GM18505 (cell line): ENCODE data around the gene CDC14B.

Experiments
- ATAC-seq: cut with Tn5 transposase; IDR thresholded peaks from one replicate; pipeline ENCODE4 v1.9.1; 2021; ENCODE audit not compliant: unreplicated experiment
- POLR2A ChIP-seq: IDR thresholded peaks from 4 replicates; pipeline ENCODE4 v1.6.1; 2011; ENCODE audit warnings: borderline replicate concordance; ENCODE audit not compliant: insufficient read depth, insufficient read length; ENCODE audit errors: extremely low read depth

Gene CDC14B

GRCh38 chr9:96524045-96524444, 95.6 kb downstream of the CDC14B start:
- ATAC-seq, result no peak
- TF ChIP-seq POLR2A, result no peak

GRCh38 chr9:96523374-96523773, 96.3 kb downstream of the CDC14B start:
- no peak for ATAC-seq
- no peak for TF ChIP-seq POLR2A

- no peak for TF ChIP-seq POLR2A
- no peak for ATAC-seq
These were observed 97.3 kb downstream of the CDC14B start for GRCh38 chr9:96522366-96522765.

GRCh38 chr9:96519787-96520186, 99.9 kb downstream of the CDC14B start:
- TF ChIP-seq POLR2A, result no peak
- ATAC-seq, result no peak

GRCh38 chr9:96519095-96519494, 100.5 kb downstream of the CDC14B start:
- ATAC-seq, result no peak
- TF ChIP-seq POLR2A, result no peak

- ATAC-seq, result no peak
- no peak for TF ChIP-seq POLR2A
These were observed 103.8 kb downstream of the CDC14B start for GRCh38 chr9:96515621-96516470.

- no peak for TF ChIP-seq POLR2A
- no peak for ATAC-seq
These were observed 104.9 kb downstream of the CDC14B start for GRCh38 chr9:96514800-96515158.

GRCh38 chr9:96514108-96514799, 105.4 kb downstream of the CDC14B start:
- TF ChIP-seq POLR2A, result no peak
- ATAC-seq, result no peak

- ATAC-seq, result no peak
- TF ChIP-seq POLR2A, result no peak
These were observed 106.0 kb downstream of the CDC14B start for GRCh38 chr9:96513622-96514021.

GRCh38 chr9:96512240-96512639, 107.4 kb downstream of the CDC14B start:
- TF ChIP-seq POLR2A, result no peak
- no peak for ATAC-seq

- no peak for ATAC-seq
These were observed 109.4 kb downstream of the CDC14B start for GRCh38 chr9:96510258-96510657.

GRCh38 chr9:96509848-96510247, 109.8 kb downstream of the CDC14B start:
- TF ChIP-seq POLR2A, result no peak
- ATAC-seq, result no peak

More at GRCh38 chr9:96510258-96510657, 109.4 kb downstream of the CDC14B start:
- TF ChIP-seq POLR2A, result no peak

- ATAC-seq, result no peak
These were observed 110.6 kb downstream of the CDC14B start for GRCh38 chr9:96509026-96509425.

More at GRCh38 chr9:96509026-96509425, 110.6 kb downstream of the CDC14B start:
- TF ChIP-seq POLR2A, result no peak
